Stimulated activated naive B cell treated with anti-CD40 and anti-IgM and Interleukin-4, amounts not matched to agents 10 μg/mL and 1 μg/mL and 100 μg/mL, for 72 hours (primary cell): Measurements from ENCODE around the gene NEMP2.
A peak's percentile ranks its signal among the peaks of the same experiment; 100 is the strongest.

Experiments used
- ATAC-seq, 2 donors: fragments of 150-1000 bp; cut with Tn5 transposase; replicated peaks; 2 replicates each; pipeline ENCODE4 v1.10.0; 2021; ENCODE audit warnings: moderate library complexity in 1 of 2
- DNase-seq: peaks from one replicate; pipeline ENCODE4 v3.0.0; 2021
- H3K27ac Mint-ChIP-seq: one replicate; pipeline ENCODE4 v1.8.0; 2022; ENCODE audit warnings: mild to moderate bottlenecking, mixed read lengths
- H3K27me3 Mint-ChIP-seq, 2 donors: one replicate each; pipeline ENCODE4 v1.8.0; 2022; ENCODE audit warnings: mixed read lengths in 2 of 2
- H3K36me3 Mint-ChIP-seq, 2 donors: one replicate each; pipeline ENCODE4 v1.8.0; 2022; ENCODE audit warnings: mixed read lengths in 2 of 2, mild to moderate bottlenecking in 1 of 2
- H3K4me1 Mint-ChIP-seq, 2 donors: one replicate each; pipeline ENCODE4 v1.8.0; 2022; ENCODE audit warnings: mixed read lengths in 2 of 2, mild to moderate bottlenecking in 1 of 2
- H3K4me3 Mint-ChIP-seq, 2 donors: one replicate each; pipeline ENCODE4 v1.8.0; 2022; ENCODE audit warnings: mild to moderate bottlenecking in 2 of 2, mixed read lengths in 2 of 2, moderate library complexity in 1 of 2
- H3K9me3 Mint-ChIP-seq, 2 donors: one replicate each; pipeline ENCODE4 v1.8.0; 2022; ENCODE audit warnings: mixed read lengths in 2 of 2, mild to moderate bottlenecking in 1 of 2

Gene NEMP2

DNA sequence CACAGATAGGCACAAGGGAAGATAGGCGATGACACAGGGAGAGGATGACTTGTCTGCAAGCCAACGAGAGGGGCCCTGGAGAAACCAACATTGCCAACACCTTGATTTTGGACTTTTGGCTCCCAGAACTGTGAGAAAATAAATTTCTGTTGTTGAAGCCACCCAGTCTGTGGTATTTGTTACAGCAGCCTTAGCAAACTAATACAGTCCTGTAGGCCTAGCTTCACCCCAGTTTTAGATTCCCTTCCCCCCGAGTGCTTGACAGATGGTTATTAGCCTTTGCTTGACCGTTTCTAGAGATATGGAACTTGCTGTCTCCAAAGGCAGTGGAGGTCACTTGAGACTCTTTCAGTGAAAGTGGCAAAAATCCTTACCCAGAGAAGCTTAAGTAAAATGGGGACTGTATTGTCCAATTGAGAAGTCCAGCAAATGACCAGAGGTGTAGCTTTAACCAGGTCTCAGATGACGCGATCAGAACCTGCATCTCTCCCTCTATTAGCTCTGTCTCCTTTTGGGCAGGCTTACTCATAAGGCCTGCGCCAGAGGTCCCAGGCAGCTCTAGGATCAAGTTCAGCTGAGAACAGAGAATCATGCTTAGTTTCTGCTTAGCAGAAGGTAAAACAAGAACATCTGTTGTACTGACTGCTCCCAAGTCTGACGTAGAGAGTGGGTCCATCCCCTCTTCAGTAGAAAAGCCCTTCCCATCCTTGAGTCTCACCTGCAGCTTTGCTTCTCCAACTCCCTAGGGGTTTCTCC is 76.0 kb downstream of the NEMP2 start:
- Mint-ChIP-seq H3K4me3 (no peak overlapping the region), H3K27ac (no peak overlapping the region), H3K9me3 (peaks cover 0 to 3% of the 10 kb centered on the region in 2 donors), H3K27me3 (no peaks in the 10 kb centered on the region), H3K4me1 (peaks cover 21 to 39% of the 10 kb centered on the region in 2 donors), H3K36me3 (peaks cover 19 to 42% of the 10 kb centered on the region in 2 donors)
- ATAC-seq (no peak), DNase-seq (no peak)

- Mint-ChIP-seq H3K36me3 (peaks cover 25 to 41% of the 10 kb centered on the region in 2 donors), H3K27ac (no peak overlapping the region), H3K9me3 (peaks cover 0 to 3% of the 10 kb centered on the region in 2 donors), H3K4me3 (no peak overlapping the region), H3K27me3 (no peaks in the 10 kb centered on the region), H3K4me1 (peaks cover 23 to 38% of the 10 kb centered on the region in 2 donors)
- DNase-seq = no peak
- no peak for ATAC-seq
These were observed 77.3 kb downstream of the NEMP2 start for GRCh38 chr2:190457256-190457655.

GRCh38 chr2:190456833-190457232 is 77.7 kb downstream of the NEMP2 start:
- ATAC-seq (no peak), DNase-seq (no peak)
- Mint-ChIP-seq H3K36me3 (peaks cover 25 to 41% of the 10 kb centered on the region in 2 donors), H3K27me3 (no peaks in the 10 kb centered on the region), H3K4me3 (no peak overlapping the region), H3K4me1 (peaks cover 23 to 39% of the 10 kb centered on the region in 2 donors), H3K9me3 (peaks cover 0 to 3% of the 10 kb centered on the region in 2 donors), H3K27ac (no peak overlapping the region)

DNA sequence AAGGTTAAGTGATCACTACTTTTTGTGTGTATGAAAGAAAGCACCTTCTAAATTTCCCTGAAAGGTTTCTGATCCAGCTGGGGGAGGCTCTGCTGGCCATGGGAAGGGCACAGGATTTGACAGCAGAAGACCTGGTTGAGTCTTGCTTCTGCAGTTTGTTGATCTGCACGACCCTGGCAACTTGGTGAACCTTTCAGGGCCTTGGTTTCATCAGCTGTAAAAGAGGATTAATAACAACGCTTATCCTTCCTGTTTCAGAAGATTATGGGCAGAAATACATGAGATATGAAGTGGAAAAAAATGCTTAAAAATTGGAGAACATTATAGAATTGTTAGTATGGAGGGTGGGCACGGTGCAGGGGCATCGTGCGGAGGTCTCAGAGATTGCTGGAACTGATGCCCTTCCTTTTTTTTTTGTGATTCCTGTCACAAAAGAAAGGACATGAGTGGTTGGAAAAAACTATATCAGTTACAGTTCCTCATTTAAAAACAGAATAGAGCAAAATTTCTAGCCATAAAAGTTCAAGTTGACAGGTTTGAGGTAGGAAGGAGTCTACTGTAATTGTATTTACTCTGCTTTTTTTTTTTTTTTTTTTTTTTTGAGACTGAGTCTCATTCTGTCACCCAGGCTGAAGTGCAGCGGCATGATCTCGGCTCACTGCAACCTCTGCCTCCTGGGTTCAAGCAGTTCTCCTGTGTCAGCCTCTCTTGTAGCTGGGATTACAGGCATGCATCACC is 79.0 kb downstream of the NEMP2 start:
- DNase-seq (no peak), ATAC-seq (peak; percentile 60 to 76)
- Mint-ChIP-seq H3K27ac (peak overlapping the region; percentile 75), H3K36me3 (peaks cover 25 to 43% of the 10 kb centered on the region in 2 donors), H3K27me3 (no peaks in the 10 kb centered on the region), H3K9me3 (peaks cover 0 to 3% of the 10 kb centered on the region in 2 donors), H3K4me3 (peak overlapping the region; percentile 5 to 71), H3K4me1 (peaks cover 29 to 49% of the 10 kb centered on the region in 2 donors)

- H3K27me3 Mint-ChIP-seq = no peaks in the 10 kb centered on the region
- H3K9me3 Mint-ChIP-seq = peaks cover 0 to 3% of the 10 kb centered on the region in 2 donors
- H3K4me1 Mint-ChIP-seq = peaks cover 26 to 46% of the 10 kb centered on the region in 2 donors
- DNase-seq (no peak), ATAC-seq (no peak)
- no peak overlapping the region for H3K27ac Mint-ChIP-seq
- peaks cover 25 to 41% of the 10 kb centered on the region in 2 donors for H3K36me3 Mint-ChIP-seq
- no peak overlapping the region for H3K4me3 Mint-ChIP-seq
These were observed 79.7 kb downstream of the NEMP2 start for GRCh38 chr2:190454795-190455194.
